ENCODE results near the gene PROCR.
"Not testable (repeated sequence)": the region's sequence is repeated elsewhere in the genome, so short reads cannot be mapped to it uniquely, and the experiment has no call there.

Gene PROCR

DNA sequence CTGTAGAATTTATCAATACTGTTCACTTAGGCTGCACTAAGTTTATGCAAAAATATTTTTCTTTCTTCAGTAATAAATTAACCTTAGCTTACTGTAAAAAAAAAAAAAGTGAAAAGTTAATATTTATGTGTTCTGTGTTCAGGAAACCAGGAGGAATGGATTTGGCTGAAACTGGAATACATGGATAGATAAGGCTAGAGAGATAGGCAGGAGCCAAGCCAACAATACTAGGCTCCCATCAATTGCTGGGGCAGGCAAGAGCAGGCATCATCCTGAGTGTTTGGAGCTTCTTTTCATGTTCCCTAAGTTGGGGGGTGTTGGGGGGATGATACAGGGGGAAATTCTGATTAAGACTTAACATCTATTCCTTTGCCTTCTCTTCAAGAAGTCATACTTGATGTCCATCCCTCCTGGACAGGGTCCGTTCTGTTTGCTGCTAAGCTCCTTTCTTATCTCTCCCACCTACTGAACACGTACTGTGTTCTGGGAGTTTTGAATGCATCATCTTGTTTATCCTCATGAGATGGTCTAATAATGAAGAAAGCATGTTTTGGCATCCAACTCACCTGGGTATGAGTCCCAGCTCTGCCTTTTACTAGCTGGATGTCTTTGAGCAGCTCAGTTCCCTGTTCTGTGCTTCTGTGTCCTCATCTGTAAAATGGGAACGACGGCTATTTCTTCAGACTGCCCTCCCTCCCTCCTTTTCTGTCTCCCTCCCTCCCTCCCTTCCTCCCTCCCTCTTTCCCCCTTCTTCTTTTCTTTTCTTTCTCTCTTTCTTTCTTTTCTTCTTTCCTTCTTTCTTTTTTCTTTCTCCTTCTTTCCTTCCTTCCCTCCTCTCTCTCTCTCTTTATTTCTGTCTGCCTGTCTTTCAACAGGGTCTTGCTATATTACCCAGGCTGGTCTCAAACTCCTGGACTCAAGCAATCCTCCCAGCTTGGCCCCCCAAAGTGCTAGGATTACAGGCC, 6.4 kb upstream of the PROCR start:
- no peak for DNase-seq

DNA sequence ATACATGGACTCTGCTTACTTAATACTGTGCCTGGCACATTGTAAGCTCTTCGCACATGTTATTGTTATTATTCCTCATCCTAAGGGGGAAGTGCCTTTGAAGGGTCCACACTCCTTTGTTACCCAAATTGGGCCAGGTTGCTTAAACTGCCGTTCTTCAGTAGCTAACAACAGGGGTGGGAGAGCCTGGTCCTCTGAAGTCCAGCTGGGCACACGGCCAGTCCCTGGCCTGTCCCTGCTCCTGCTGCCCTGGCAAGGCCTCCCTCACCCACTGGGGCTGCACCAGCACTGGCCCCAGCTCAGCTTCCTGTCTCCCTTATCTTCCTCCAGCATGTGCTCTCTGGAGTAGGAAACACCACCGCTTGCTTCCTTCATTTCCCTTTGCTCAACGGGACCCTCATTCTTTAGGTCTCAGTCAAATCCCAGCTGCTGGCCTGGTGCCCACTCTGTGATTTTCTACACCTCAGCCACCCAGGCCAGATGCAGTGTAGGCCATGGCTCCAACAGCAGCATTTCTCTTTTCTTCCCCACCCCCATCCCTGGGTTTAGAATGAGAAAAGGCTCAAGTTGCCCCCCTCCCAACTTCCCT, 5.5 kb upstream of the PROCR start:
- DNase-seq, result no peak

DNA sequence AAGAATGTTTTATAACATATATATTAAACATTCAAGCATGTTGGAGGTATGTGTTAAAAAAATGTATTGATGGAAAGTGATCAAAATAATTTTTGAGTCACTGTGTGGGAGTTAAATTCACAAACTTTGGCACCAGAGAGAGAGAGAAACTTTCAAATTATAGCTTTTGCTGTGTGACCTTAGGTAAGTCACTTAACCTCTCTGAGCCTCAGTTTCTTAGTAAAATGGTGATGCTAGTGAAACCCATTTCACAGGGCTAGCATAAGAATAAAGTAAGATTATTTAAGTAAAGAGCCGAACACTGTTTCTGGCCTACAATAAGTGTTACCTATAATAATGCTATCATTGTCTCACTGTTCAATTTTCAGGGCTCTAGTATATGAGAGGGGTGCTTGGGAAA, 4.1 kb upstream of the PROCR start:
- DNase-seq, result no peak

DNA sequence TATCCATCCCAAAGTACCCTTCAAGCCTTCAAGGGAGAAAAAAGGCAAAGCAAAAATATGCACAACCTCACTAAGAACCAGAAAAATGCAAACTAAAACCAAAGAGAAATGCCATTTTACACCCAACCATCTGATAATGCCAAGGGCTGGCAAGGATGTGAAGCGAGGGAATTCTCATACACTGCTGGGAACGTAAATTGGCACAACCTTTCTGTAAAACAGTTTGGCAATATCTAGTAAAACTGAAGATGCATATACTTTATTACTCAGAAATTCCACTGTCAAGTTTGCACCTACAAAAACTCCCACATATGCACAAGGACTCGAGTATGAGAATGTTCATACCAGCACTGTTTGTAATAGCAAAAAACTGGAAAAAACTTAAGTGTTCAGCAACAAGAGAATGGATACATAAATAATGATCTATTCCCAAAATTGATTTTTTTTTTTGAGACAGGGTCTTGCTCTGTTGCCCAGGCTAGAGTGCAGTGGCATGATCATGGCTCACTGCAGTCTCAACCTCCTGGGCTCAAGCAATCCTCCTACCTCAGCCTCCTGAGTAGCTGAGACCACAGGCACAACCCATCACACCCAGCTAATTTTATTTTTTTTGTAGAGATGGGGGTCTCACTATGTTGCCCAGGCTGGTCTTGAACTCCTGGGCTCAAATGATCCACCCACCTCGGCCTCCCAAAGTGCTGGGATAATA, 3.0 kb upstream of the PROCR start:
- not testable (repeated sequence) for DNase-seq

DNA sequence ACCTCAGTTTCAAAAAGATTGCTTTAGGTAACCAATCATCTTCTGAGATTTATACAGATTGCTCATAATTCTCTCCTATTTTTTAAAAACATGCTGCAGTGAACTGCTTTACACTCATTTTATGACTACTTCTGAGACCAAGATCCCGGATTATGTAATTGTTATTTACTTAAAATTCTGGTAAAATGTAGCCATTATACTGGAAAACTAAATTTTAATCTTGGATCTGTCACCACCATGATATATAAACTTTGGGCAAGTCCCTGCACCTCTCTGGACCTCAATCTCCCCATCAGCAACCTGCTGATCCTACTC, 477 bp upstream of the PROCR start:
- DNase-seq, result no peak

DNA sequence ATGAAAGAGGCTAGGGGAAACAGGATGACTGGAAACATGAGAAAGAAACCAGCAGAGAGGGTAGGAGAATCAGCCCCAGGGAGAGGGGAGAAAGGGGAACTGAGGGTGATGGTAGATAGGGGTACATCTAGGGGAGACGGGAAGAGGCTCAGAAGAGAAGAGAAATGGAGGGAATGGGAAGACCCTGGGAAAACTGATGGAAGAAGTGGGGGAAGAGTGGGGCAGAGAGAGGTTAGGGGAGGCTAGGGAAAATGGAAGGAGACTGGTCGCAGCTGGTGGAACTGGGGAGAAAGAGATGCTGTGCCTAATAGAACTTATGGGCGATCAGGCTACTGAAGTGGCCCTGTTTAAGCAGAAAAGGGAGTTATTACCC, 548 bp downstream of the PROCR start:
- DNase-seq, result no peak

DNA sequence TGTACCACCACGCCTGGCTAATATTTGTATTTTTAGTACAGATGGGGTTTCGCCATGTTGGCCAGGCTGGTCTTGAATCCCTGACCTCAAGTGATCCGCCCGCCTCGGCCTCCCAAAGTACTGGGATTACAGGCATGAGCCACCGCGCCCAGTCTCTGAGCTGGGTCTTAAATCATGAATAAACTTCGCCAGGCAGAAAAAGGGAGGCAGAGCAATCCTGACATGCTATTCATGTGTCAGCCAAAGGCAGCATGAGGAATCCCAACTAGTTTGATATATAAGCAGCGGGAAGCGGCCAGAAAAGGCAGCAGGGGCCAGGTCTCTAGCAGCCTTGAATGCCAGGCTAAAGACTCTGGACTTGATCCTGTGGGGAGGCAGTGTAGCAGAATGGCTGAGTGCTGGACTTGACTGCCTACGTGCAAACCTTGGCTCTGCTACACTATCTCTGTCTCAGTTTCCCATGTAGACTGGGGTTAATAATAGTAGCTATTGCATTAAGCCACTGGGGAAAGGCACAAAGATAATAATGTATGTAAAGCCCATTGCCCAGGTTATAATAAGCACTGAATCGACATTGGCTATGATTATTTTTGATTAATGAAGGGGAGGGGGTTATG, 1.8 kb downstream of the PROCR start:
- DNase-seq, result no peak

DNA sequence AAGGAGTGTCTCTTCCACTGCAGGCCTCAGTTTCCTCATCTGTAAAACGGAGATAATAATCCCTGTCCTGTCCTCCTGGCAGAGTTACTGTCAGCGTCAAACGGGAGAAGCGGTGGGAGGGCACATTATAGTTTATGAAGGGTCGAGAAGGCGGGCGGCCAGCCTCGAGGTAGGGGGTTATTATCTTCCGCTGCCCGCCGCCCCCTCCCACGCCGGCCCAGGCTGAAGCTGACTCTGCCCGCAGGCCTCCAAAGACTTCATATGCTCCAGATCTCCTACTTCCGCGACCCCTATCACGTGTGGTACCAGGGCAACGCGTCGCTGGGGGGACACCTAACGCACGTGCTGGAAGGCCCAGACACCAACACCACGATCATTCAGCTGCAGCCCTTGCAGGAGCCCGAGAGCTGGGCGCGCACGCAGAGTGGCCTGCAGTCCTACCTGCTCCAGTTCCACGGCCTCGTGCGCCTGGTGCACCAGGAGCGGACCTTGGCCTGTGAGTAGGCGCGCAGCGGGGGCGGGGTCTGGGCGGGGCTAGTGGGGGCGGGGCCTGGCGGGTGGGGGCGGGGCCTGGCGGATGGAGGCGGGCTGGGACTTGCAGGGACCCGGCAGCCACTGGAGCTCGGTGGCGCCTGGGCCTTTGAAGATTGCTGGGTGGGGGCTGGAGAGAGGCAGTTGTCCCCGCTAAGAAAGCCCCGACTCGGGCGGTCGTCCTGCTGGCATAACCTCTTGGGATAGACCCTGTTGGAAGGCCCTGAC, 2.8 kb downstream of the PROCR start:
- no peak for DNase-seq

DNA sequence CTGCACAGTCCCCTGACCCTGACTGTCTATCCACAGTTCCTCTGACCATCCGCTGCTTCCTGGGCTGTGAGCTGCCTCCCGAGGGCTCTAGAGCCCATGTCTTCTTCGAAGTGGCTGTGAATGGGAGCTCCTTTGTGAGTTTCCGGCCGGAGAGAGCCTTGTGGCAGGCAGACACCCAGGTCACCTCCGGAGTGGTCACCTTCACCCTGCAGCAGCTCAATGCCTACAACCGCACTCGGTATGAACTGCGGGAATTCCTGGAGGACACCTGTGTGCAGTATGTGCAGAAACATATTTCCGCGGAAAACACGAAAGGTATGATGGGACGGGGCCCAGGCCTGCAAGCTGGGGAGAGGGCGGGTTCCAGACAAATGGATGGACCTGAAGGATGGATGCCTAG, 4.3 kb downstream of the PROCR start:
- no peak for DNase-seq

DNA sequence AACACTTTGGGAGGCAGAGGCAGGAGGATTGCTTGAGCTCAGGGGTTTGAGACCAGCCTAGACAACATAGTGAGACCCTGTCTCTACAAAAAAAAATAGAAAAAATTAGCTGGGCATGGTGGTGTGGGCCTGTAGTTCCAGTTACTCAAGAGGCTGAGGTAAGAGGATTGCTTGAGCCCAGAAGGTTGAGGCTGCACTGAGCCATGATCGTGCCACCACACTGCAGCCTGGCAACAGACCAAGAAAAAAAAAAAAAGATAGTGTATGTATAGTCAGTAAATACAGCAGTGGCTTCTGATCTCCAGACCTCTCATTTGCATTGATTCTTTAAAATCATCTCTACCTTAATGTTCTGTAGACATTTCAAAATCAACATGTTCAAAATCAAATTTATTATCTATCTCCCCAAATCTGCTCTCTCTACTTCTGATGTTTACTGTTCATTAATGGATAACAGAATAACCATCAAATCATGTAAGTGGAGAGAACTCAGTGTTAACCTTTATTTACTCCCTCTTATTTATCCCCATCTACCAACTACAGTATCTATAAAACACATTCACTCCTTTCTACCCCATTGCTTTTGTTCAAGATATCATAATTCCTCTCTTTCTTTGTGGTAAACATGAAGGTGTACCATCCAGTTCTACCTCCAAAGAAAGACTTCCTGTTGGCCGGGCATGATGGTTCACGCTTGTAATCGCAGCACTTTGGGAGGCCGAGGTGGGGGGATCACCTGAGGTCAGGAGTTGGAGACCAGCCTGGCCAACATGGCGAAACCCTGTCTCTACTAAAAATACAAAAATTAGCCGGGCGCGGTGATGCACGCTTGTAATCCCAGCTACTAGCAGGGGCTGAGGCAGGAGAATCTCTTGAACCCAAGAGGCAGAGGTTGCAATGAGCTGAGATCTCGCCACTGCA, 7.7 kb downstream of the PROCR start:
- no peak for DNase-seq

DNA sequence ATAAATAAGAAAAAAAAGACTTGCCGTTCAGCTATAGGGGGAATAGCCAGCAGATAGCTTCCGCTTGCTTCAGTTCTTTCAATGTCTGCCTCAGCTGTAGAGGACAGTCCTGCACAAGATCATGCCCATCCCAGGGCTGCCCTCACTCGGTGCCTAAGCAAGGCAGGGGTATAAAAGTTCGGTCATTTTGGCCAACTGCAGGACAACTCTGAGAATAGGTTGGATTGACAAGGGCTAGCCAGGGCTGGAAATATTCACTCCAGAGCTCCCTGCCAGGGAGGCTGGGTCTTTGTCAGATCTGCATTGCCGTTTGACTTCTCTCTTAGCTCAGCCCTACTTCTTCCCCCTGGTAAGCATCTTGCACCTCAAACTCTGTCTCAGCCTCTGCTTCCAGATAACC, 8.4 kb downstream of the PROCR start:
- no peak for DNase-seq

DNA sequence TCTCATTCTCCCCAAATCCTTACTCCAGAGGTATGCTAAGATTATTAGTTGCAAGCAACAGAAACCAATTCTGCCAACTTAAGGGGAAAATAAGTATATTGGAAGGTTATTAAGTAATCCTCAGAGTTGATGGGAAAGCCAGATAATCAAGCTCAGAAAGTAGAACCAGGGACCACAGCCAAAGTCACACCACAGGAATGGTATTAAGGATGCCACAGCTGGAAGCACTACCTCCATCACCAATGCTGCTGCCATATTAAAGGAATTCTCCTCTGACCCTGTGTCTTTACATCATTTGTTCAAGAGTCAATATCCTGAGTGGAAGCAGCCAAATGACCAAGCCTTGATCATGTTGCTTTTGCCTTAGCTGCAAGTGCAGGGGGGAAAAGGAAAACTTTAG, 9.9 kb downstream of the PROCR start:
- DNase-seq, result no peak

DNA sequence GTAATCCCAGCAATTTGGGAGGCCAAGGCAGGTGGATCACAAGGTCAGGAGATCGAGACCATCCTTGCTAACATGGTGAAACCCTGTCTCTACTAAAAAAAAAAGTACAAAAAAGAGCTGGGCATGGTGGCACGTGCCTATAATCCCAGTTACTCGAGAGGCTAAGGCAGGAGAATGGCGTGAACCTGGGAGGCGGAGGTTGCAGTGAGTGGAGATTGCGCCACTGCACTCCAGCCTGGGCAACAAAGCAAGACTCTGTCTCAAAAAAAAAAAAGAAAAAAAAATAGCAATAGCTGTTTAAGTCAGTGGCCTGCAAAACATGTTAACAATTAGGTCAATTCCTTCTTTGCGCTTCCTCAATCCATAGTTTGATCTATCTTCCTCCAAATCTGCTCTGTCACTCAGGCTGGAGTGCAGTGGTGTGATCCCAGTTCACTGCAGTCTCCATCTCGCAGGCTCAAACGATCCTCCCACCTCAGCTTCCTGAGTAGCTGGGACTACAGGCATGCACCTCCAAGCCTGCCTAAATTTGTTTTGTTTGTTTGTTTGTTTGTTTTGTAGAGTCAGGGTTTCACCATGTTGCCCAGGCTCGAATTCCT, 14.9 kb downstream of the PROCR start:
- not testable (repeated sequence) for DNase-seq

DNA sequence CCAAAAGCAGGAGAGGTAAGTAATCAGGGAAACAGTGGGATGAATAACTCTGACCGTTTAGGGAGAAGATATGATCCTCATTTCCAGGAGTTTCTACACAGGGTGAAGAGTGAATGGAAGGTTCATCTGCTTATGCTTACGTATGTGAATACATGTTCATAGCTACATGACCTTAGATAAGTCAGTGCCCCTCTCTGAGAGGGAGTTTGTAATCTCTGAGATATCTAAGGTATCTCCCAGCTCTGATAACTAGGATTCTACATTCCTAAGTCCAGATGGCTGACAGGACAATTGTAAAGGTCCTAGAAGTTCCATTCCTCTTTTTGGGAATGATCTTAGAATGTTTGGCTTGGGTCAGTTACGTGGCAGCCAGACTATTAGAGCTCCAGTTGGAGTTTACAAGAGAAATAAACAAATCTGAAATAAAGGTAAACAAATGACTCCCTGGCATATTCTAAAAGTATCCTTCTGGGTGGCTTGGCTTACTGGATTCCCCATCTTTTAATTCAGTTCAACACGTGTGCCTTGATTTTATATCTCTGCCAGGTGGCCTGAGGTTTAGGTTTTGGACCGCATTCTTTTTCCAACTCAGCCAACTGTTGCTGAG, 15.8 kb downstream of the PROCR start:
- no peak for DNase-seq

DNA sequence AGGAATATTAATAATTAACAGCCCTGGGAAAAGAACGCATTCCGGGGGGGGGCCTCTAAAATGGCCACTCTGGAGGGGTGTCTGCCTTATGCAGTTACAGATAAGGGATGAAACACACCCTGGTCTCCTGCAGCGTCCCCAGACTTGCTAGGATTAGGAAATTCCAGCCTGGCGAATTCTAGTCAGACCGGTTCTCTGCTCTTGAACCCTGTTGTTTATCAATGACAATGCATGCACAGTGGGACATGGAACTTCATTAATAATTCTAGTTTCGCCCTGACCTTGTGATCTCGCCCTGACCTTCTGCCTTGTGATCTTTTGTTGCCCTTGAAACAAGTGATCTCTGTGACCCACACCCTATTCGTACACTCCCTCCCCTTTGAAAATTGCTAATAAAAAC, 17.4 kb downstream of the PROCR start:
- not testable (repeated sequence) for DNase-seq

DNA sequence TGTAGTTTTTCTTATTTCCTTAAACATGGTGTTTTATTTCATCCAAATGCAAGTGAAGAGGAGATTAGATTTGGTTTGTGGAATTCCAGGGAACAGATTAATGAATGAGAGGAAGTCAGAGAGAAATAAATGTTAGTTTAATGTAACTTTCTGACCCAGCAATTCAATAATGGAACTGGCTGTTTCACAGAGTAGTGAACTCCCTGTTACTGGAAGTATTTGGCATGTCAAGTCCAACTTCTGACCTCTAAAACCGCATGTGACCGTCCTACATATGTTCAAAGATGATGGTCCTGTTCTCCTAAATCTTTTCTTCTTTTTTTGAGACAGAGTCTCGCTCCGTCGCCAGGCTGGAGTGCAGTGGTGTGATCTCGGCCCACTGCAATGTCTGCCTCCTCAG, 18.7 kb downstream of the PROCR start:
- DNase-seq, result no peak

DNA sequence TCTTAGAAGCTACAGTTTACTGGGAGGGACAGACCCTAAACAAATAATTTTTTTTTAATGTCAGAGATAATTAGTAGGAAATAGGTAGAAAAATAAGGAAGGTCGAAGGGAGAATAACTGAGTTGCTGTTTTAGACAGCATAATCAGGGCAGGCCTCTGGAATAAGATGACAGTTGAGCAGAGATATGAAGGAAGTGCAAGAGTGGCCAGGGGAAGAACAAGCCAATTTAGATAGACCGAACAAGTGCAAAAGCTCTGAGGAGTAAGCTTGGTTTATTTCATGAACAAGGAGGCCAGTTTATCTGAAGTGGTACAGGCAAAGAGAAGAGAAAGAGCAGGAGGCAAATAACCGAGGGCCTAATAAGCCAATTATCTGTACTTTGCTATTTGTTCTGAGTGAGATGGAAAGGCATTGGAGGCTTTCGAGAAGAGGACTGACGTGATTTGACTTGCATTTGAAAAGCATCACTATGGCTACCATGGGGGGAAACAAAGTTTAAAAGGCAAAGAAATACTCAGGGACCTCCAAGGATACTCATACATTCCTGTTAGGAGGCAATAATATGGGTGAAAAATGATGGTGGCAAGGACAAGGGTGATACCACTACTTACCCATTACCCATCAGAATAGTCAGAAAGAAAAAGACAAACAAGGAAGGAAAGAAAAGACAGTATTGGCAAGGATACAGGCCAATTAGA, 19.7 kb downstream of the PROCR start:
- no peak for DNase-seq

DNA sequence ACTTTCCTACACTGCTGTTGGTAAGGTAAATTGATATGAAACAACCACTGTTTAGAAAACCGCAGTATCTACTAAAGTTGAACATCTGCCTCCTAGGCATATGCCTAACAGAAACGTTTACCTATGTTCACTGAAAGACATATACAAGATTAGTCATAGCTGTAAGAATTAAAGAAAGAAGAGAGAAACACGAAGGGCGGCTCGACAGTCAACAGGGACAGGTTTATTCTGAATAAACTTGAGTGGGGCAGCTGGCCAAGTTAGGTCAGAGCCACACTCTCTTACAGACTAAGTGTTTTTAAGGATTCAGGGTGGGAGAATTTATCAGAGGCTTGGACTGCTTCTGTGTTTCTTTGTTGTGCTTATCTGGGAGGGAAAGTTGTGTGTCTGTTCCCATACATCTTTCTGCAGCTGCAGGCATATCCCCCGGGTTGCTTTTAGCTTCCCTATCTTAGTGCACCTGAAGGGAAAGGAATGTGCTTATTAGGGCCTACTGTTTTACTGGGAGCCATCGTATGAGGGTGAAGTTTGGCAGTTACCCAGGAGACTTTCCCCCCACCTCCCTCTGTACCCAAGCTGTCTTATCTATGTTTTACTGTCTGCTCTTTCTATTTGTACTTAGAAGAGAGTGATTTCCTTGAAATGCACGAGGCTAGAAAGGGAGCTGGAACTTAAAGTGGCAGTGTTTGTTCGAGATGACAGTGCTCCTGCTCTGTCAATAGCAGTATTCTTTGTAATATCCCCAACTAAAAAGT, 20.4 kb downstream of the PROCR start:
- no peak for DNase-seq

DNA sequence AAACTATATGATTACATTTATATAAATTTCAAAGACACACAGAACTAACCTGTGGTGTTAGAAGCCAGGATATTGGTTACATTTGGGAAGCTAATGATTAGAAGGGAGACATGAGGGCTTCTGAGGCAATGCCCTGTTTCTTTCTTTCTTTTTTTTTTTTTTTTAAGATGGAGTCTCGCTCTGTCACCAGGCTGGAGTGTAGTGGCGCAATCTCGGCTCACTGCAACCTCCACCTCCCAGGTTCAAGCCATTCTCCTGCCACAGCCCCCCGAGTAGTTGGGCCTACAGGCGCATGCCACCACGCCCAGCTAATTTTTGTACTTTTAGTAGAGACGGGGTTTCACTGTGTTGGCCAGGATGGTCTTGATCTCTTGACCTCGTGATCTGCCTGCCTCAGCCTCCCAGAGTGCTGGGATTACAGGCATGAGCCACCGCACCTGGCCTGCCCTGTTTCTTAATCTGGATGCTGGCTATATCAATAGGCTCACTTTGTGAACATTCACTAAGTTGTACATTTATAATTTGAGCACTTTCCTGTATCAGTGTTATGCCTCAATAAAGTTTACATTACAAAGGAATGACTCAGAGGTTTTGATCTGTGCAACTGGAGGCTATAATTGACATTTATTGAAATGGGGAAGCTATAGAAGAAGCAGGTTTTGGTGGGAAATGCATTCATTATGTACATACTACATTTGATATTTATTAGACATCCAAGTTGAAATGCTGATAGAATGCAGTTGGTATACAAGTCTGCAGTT, 21.3 kb downstream of the PROCR start:
- not testable (repeated sequence) for DNase-seq
